Measurements from ENCODE around the gene F7. TPM values are rescaled to one million over a fixed set of nuclear protein-coding genes. Genes with fewer than 3 reads are reported as not detected.
"Not testable (repeated sequence)": the region's sequence is repeated elsewhere in the genome, so short reads cannot be mapped to it uniquely, and the experiment has no call there.

F7 gene
- total RNA-seq, 2 experiments from 2014 or later = 0.20 to 0.45 TPM

DNA sequence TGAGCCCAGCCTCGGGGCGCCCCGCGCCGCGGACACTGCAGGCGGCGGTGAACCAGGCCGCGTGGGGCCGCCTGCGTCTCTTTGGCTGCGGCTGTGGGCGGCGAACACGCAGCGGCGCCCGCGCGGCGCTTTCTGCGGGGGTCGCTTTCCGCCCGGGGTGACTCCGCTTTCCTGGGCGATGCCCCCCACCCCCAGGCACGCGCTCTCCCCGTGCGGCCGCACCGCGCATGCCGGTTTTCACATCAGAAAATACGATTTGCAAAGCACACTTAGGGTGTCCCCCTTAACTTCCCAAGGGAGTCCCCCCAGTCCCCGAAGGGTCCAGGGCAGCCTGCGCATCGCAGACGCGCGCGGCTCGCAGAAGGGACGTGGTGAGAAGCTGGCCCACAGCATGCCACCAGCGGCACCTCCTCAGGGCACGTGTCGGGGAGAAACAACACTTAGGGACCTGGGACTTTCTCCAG is 5.3 kb downstream of the F7 start:
- ATAC-seq (peak; percentile 13), DNase-seq (no peak)
- Mint-ChIP-seq H3K9me3 (no peaks in the 10 kb centered on the region), H3K4me3 (peak overlapping the region; percentile 37), H3K27me3 (peaks cover 3% of the 10 kb centered on the region), H3K4me1 (ENCODE audit: low read depth) (peaks cover 4% of the 10 kb centered on the region), H3K27ac (no peak overlapping the region), H3K36me3 (ENCODE audit: low read depth) (peaks cover 2% of the 10 kb centered on the region)
- intact Hi-C loops (cut with micrococcal nuclease) = no loop called here
- TF ChIP-seq, protein P1, sequence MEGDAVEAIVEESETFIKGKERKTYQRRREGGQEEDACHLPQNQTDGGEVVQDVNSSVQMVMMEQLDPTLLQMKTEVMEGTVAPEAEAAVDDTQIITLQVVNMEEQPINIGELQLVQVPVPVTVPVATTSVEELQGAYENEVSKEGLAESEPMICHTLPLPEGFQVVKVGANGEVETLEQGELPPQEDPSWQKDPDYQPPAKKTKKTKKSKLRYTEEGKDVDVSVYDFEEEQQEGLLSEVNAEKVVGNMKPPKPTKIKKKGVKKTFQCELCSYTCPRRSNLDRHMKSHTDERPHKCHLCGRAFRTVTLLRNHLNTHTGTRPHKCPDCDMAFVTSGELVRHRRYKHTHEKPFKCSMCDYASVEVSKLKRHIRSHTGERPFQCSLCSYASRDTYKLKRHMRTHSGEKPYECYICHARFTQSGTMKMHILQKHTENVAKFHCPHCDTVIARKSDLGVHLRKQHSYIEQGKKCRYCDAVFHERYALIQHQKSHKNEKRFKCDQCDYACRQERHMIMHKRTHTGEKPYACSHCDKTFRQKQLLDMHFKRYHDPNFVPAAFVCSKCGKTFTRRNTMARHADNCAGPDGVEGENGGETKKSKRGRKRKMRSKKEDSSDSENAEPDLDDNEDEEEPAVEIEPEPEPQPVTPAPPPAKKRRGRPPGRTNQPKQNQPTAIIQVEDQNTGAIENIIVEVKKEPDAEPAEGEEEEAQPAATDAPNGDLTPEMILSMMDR (IDR thresholded peaks at IDR 0.05) = no peak
- CTCF ChIA-PET = no interaction called here
- POLR2A ChIA-PET = no interaction called here

DNA sequence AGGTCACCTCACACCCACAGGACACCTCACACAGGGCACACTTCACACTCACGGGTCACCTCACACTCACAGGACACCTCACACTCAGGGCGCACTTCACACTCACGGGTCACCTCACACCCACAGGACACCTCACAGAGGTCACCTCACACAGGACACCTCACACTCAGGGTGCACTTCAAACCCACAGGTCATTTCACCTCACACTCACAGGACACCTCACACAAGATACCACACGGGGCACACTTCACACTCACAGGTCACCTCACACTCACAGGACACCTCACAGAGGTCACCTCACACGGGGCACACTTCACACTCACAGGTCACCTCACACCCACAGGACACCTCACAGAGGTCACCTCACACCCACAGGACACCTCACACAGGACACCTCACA is 6.2 kb downstream of the F7 start:
- H3K4me3 Mint-ChIP-seq; ATAC-seq; H3K9me3 Mint-ChIP-seq; POLR2A ChIA-PET; DNase-seq; intact Hi-C loops (cut with micrococcal nuclease); H3K4me1 Mint-ChIP-seq (ENCODE audit: low read depth); CTCF ChIA-PET; H3K27ac Mint-ChIP-seq; H3K36me3 Mint-ChIP-seq (ENCODE audit: low read depth); H3K27me3 Mint-ChIP-seq: not testable (repeated sequence)

DNA sequence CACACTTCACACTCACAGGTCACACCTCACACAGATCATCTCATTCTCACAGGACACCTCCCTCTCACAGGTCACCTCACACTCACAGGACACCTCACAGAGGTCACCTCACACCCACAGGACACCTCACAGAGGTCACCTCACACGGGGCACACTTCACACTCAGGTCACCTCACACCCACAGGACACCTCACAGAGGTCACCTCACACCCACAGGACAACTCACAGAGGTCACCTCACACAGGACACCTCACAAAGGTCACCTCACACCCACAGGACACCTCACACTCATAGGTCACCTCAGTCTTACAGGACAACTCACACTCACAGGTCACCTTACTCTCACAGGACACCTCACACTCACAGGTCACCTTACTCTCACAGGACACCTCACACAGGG is 6.9 kb downstream of the F7 start:
- H3K4me3 Mint-ChIP-seq; intact Hi-C loops (cut with micrococcal nuclease); CTCF ChIA-PET; H3K27me3 Mint-ChIP-seq; POLR2A ChIA-PET; ATAC-seq; DNase-seq; H3K9me3 Mint-ChIP-seq; H3K27ac Mint-ChIP-seq; H3K36me3 Mint-ChIP-seq (ENCODE audit: low read depth); H3K4me1 Mint-ChIP-seq (ENCODE audit: low read depth): not testable (repeated sequence)

DNA sequence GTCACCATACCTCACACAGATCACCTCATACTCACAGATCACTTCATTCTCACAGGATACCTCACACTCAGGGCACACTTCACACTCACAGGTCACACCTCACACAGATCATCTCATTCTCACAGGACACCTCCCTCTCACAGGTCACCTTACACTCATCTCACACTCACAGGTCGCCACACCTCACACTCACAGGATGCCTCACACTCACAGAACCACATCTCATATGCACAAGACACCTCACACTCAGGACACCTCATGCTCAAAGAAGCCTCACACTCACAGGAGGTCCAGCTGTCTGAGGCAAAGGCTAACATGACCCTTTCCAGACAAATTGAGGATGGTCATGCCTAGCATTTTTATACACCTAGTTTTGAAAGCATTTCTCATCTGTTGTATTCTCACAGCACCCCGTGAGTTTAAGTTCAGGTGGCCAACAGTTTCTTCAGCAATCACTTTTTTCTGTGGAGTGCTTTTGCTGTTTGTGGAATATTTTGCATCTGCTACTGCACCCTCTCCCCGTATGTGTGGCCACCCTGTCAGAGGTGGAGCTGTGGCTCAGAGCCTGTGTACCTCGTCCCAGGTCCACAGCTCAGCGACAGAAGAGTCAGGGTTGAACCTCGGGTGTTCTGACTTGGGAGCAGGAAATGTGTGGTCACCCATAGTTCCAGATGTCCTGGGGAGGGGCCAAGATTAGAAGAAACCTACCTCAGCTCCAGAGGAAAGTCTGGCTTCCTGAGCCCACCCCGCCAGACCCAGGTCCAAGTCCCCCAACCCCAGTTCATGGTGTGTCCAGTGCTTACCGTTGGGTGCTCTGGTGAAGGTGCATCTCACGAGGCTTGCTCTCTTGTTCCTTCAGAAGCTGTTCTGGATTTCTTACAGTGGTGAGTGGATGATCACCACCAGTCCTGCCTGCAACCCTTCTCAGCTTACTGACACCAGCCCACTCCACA is 7.6 kb downstream of the F7 start:
- Mint-ChIP-seq H3K36me3 (ENCODE audit: low read depth) (peaks cover 2% of the 10 kb centered on the region), H3K4me3 (no peak overlapping the region), H3K4me1 (ENCODE audit: low read depth) (peaks cover 4% of the 10 kb centered on the region), H3K27me3 (peaks cover 3% of the 10 kb centered on the region), H3K9me3 (no peaks in the 10 kb centered on the region), H3K27ac (no peak overlapping the region)
- ChIA-PET POLR2A (no interaction called here), CTCF (no interaction called here)
- no peak for ATAC-seq
- intact Hi-C loops (cut with micrococcal nuclease) = no loop called here
- TF ChIP-seq, protein P1 (IDR thresholded peaks at IDR 0.05) = no peak
- DNase-seq = no peak

DNA sequence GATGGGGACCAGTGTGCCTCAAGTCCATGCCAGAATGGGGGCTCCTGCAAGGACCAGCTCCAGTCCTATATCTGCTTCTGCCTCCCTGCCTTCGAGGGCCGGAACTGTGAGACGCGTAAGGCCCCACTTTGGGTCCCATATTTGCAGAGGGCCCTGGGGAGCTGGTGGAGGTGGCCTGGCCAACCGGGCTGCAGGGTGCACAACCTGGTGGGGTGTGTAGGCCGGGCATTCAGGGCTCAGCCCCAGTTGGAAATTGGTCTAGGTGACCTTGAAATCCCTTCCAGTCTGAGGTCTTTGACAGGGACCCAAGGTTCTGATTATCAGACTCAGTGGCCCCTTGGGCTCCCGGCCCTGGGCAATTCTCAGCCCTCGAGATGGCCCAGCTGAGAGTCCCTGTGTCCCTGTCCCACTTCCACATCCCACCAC is 8.3 kb downstream of the F7 start:
- no peaks in the 10 kb centered on the region for H3K9me3 Mint-ChIP-seq
- ChIA-PET POLR2A (no interaction called here), CTCF (no interaction called here)
- DNase-seq = no peak
- intact Hi-C loops (cut with micrococcal nuclease) = no loop called here
- peaks cover 2% of the 10 kb centered on the region for H3K36me3 Mint-ChIP-seq (ENCODE audit: low read depth)
- TF ChIP-seq, protein P1 (IDR thresholded peaks at IDR 0.05) = no peak
- no peak for ATAC-seq
- H3K27ac Mint-ChIP-seq = no peak overlapping the region
- no peak overlapping the region for H3K4me3 Mint-ChIP-seq
- H3K4me1 Mint-ChIP-seq (ENCODE audit: low read depth) = peaks cover 4% of the 10 kb centered on the region
- peaks cover 3% of the 10 kb centered on the region for H3K27me3 Mint-ChIP-seq

All from activated CD8-positive, alpha-beta T cell treated with anti-CD3 and anti-CD28 coated beads for 36 hours (primary cell).